ENCODE results near the gene PLXNA4. TPM values are rescaled to one million over a fixed set of nuclear protein-coding genes. Genes with fewer than 3 reads are reported as not detected.

PLXNA4 gene
- total and polyA plus RNA-seq, 11 donors: 1.8 to 22.1 (median 10.5) TPM

DNA sequence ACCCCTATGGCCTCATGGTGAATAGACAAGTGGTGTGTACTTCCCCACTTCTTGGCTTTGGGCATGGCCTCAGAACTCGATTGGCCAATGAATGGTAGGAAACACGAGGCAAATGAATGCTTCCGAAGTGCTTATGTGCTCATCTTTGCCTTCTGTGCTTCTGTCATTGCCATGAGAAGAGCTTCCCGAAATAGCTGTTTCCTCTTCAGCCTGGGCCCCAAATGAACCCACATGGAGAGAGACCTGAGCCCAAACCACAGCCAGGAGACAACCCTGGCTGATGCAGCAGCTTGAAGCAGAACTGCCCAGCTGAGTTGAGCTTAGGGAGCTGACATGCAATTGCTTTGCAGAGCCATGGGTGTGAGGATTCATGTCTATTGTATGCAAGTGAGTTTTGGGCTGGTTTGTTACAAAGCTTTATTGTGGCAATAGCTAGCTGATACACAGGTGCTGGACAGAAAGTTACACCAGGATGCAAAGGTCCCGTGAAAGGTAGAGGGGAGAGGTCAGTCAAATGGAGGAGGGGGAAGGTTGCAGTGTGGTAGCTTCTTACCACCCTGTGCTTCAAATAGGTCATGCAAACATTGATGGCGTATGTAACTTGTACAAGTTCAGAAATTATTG, 328.2 kb downstream of the PLXNA4 start:
- Histone ChIP-seq H3K4me3 (no peak overlapping the region), H3K27me3 (no peaks in the 10 kb centered on the region), H3K4me1 (peaks cover 0 to 27% (median 10%) of the 10 kb centered on the region in 12 donors), H3K9me3 (peaks cover 0 to 7% (median 0%) of the 10 kb centered on the region in 12 donors), H3K27ac (no peak overlapping the region), H3K36me3 (no peaks in the 10 kb centered on the region)
- no peak for TF ChIP-seq POLR2A (IDR thresholded peaks at IDR 0.05)
- TF ChIP-seq CTCF (IDR thresholded peaks at IDR 0.05): no peak
- ATAC-seq: peak in 1 of 4 donors; percentile 13
- 62 to 87% (median 81%) methylated on average over 6 of the region's 6 CpGs for WGBS, 4 donors
- intact Hi-C loops (cut with DNase I): loop anchor here in 3 of 10 donors (5.0 to 10.0 kb wide), 3 partner anchors 223 to 301 kb away; no protein-coding TSS in a partner anchor
- DNase-seq: no peak

DNA sequence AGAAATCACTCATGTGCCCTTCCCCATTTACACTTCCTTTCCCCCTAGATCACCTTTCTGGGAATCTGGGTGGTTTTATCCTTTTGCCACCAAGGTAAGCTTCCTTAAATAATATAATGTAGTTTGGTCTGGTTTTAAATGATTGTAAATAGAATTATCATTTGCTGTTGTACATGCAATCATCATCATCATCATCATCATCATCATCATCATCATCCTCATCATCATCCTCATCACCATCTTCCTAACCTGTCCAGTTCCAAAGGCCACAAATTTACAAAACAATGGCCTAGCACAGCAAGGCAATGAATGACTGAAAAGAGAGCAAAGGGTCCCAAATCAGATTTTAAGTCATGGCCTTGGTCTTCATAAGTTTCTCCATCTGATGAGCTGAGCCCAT, 329.7 kb downstream of the PLXNA4 start:
- DNase-seq (no peak), ATAC-seq (no peak)
- Histone ChIP-seq H3K36me3 (no peaks in the 10 kb centered on the region), H3K27me3 (no peaks in the 10 kb centered on the region), H3K27ac (no peak overlapping the region), H3K4me1 (peaks cover 0 to 23% (median 8%) of the 10 kb centered on the region in 12 donors), H3K4me3 (no peak overlapping the region), H3K9me3 (peaks cover 0 to 7% (median 0%) of the 10 kb centered on the region in 12 donors)
- intact Hi-C loops (cut with DNase I): loop anchor here in 3 of 10 donors (5.0 to 10.0 kb wide), 3 partner anchors 222 to 299 kb away; no protein-coding TSS in a partner anchor
- TF ChIP-seq POLR2A (IDR thresholded peaks at IDR 0.05) (no peak), CTCF (IDR thresholded peaks at IDR 0.05) (no peak)

GRCh38 chr7:132245539-132245938, 330.7 kb downstream of the PLXNA4 start:
- H3K36me3 ChIP-seq: no peaks in the 10 kb centered on the region
- 89 to 95% (median 92%) methylated on average over 3 of the region's 3 CpGs for WGBS, 4 donors
- no peak overlapping the region for H3K4me3 ChIP-seq
- peaks cover 0 to 13% (median 2%) of the 10 kb centered on the region in 12 donors for H3K4me1 ChIP-seq
- H3K27me3 ChIP-seq: no peaks in the 10 kb centered on the region
- DNase-seq: no peak
- TF ChIP-seq POLR2A (IDR thresholded peaks at IDR 0.05): no peak
- TF ChIP-seq CTCF (IDR thresholded peaks at IDR 0.05): no peak
- H3K27ac ChIP-seq: no peak overlapping the region
- peaks cover 0 to 7% (median 0%) of the 10 kb centered on the region in 12 donors for H3K9me3 ChIP-seq
- intact Hi-C loops (cut with DNase I): loop anchor here in 3 of 10 donors (5.0 to 10.0 kb wide), 3 partner anchors 221 to 298 kb away; no protein-coding TSS in a partner anchor
- ATAC-seq: no peak

DNA sequence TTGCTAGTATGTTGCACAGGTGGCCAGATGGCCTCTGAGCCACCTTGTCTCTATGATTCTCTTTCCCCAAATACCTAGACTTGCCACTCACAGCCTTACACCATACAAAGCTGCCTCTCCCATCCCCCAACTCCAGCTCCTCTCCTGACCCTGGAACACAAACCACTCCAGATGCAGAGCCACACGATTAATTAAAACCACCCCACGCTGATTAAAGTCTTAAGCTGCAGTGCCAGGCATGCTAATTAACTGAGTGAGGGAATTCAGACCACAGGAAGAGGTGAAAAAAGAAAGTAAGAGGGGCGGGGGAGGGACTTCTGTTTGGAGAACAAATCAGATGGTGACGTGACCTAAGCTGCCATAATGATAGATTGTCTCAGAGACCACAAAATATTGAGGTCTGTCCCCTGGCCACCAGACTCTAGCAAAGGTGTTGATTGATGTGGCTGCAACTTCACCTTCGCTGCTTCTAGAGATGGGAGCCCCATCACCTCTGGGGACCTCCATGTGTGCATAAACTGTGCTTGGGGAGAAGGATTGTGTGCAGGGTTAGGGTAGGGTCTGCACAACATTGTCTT, 331.3 kb downstream of the PLXNA4 start:
- 86 to 92% (median 91%) methylated on average over 5 of the region's 5 CpGs for WGBS, 4 donors
- TF ChIP-seq POLR2A (IDR thresholded peaks at IDR 0.05) (no peak), CTCF (IDR thresholded peaks at IDR 0.05) (no peak)
- intact Hi-C loops (cut with DNase I): loop anchor here in 3 of 10 donors (5.0 to 10.0 kb wide), 3 partner anchors 220 to 298 kb away; no protein-coding TSS in a partner anchor
- no peak overlapping the region for H3K27ac ChIP-seq
- no peak overlapping the region for H3K4me3 ChIP-seq
- ATAC-seq (no peak), DNase-seq (no peak)
- H3K9me3 ChIP-seq: peaks cover 0 to 7% (median 0%) of the 10 kb centered on the region in 12 donors
- peaks cover 0 to 7% (median 1%) of the 10 kb centered on the region in 12 donors for H3K4me1 ChIP-seq
- no peaks in the 10 kb centered on the region for H3K36me3 ChIP-seq
- H3K27me3 ChIP-seq: no peaks in the 10 kb centered on the region
